ENCODE data around the gene SHPK.

- TF ChIP-seq CTCF (IDR thresholded peaks at IDR 0.05) (no peak), POLR2A (IDR thresholded peaks at IDR 0.05) (no peak)
These were observed 27.3 kb upstream of the SHPK start for GRCh38 chr17:3663102-3664011.
